WTC11 (cell line): ENCODE results near the gene ALG14. TPM values are rescaled to one million over a fixed set of nuclear protein-coding genes. Genes with fewer than 3 reads are reported as not detected.

Experiments used
- ATAC-seq: fragments of 200-7000 bp; cut with Tn5 transposase; 2 replicates; pipeline ENCODE4 v1.10.0; 2021; ENCODE audit warnings: mild to moderate bottlenecking, moderate library complexity
- CTCF ChIA-PET: fragments of 300-600 bp; sonication (Branson Sonifier 250); formaldehyde crosslinking; loops from one replicate; lab custom pipeline; 2021; ENCODE audit warnings: antibody characterized with exemption; lab: Charles Lee
- POLR2A ChIA-PET: fragments of 350-600 bp; sonication (Branson Sonifier 250); formaldehyde crosslinking; loops from one replicate; lab custom pipeline; 2021; ENCODE audit warnings: antibody characterized with exemption; lab: Charles Lee
- DNase-seq: peaks from one replicate; pipeline ENCODE4 v3.0.0; 2021; ENCODE audit warnings: low spot score
- H3K27ac Mint-ChIP-seq: 2 replicates; pipeline ENCODE4 v1.8.0; 2021; ENCODE audit warnings: mixed read lengths
- H3K27me3 Mint-ChIP-seq: 2 replicates; pipeline ENCODE4 v1.8.0; 2021; ENCODE audit warnings: low read depth, mild to moderate bottlenecking, moderate library complexity, mixed read lengths
- H3K36me3 Mint-ChIP-seq: 2 replicates; pipeline ENCODE4 v1.8.0; 2021; ENCODE audit warnings: mixed read lengths
- H3K4me1 Mint-ChIP-seq: 2 replicates; pipeline ENCODE4 v1.8.0; 2022; ENCODE audit warnings: mixed read lengths
- H3K4me3 Mint-ChIP-seq: 2 replicates; pipeline ENCODE4 v1.8.0; 2021; ENCODE audit warnings: mild to moderate bottlenecking, moderate library complexity, mixed read lengths
- H3K9me3 Mint-ChIP-seq: 2 replicates; pipeline ENCODE4 v1.8.0; 2021; ENCODE audit warnings: mixed read lengths
- CBFB ChIP-seq: sonication (generic); formaldehyde crosslinking; IDR thresholded peaks from 2 replicates; pipeline ENCODE4 v1.8.1; 2022; ENCODE audit warnings: mild to moderate bottlenecking, low read depth, missing genetic modification reagents
- CREM ChIP-seq: sonication (generic); formaldehyde crosslinking; IDR thresholded peaks from 2 replicates; pipeline ENCODE4 v1.8.1; 2022; ENCODE audit warnings: mild to moderate bottlenecking, missing genetic modification reagents, moderate library complexity
- E2F5 ChIP-seq: sonication (generic); formaldehyde crosslinking; IDR thresholded peaks from 2 replicates; pipeline ENCODE4 v1.8.1; 2022; ENCODE audit warnings: mild to moderate bottlenecking, moderate library complexity, missing genetic modification reagents
- EMX1 ChIP-seq: fragments of 250-450 bp; sonication (Bioruptor Pico); IDR thresholded peaks from 2 replicates; pipeline ENCODE4 v1.8.0; 2021; ENCODE audit warnings: mild to moderate bottlenecking
- ESRRA ChIP-seq: sonication (generic); formaldehyde crosslinking; IDR thresholded peaks from 2 replicates; pipeline ENCODE4 v1.8.1; 2022; ENCODE audit warnings: mild to moderate bottlenecking, missing genetic modification reagents, borderline replicate concordance
- KAT7 ChIP-seq: sonication (generic); formaldehyde crosslinking; IDR thresholded peaks from 2 replicates; pipeline ENCODE4 v1.8.1; 2023; ENCODE audit warnings: missing genetic modification reagents, mild to moderate bottlenecking, borderline replicate concordance
- MAX ChIP-seq: sonication (generic); formaldehyde crosslinking; IDR thresholded peaks from 2 replicates; pipeline ENCODE4 v1.8.0; 2022; ENCODE audit warnings: mild to moderate bottlenecking, missing genetic modification reagents
- MXD4 ChIP-seq: fragments of 250-450 bp; sonication (Bioruptor Pico); IDR thresholded peaks from 2 replicates; pipeline ENCODE4 v1.8.0; 2021; ENCODE audit warnings: mild to moderate bottlenecking, moderate library complexity, borderline replicate concordance
- MYBL2 ChIP-seq: sonication (generic); formaldehyde crosslinking; IDR thresholded peaks from 2 replicates; pipeline ENCODE4 v1.8.1; 2023; ENCODE audit warnings: mild to moderate bottlenecking, moderate library complexity, missing genetic modification reagents
- NFYB ChIP-seq: sonication (generic); formaldehyde crosslinking; conservative IDR thresholded peaks from 2 replicates; pipeline ENCODE4 v1.8.0; 2022; ENCODE audit warnings: low read depth, missing genetic modification reagents
- NR2C2 ChIP-seq: sonication (generic); formaldehyde crosslinking; IDR thresholded peaks from 2 replicates; pipeline ENCODE4 v1.8.0; 2022; ENCODE audit warnings: mild to moderate bottlenecking, missing genetic modification reagents
- PRDM15 ChIP-seq: sonication (generic); formaldehyde crosslinking; IDR thresholded peaks from 2 replicates; pipeline ENCODE4 v1.8.0; 2022; ENCODE audit warnings: missing genetic modification reagents
- PREB ChIP-seq: sonication (generic); formaldehyde crosslinking; IDR thresholded peaks from 2 replicates; pipeline ENCODE4 v1.8.1; 2022; ENCODE audit warnings: mild to moderate bottlenecking, missing genetic modification reagents, moderate library complexity, borderline replicate concordance
- PRRX2 ChIP-seq: fragments of 250-450 bp; sonication (Bioruptor Pico); IDR thresholded peaks from 2 replicates; pipeline ENCODE4 v1.8.0; 2021; ENCODE audit warnings: mild to moderate bottlenecking
- SMAD4 ChIP-seq: sonication (generic); formaldehyde crosslinking; IDR thresholded peaks from 2 replicates; pipeline ENCODE4 v1.8.0; 2022; ENCODE audit warnings: mild to moderate bottlenecking, missing genetic modification reagents
- TEAD1 ChIP-seq: sonication (generic); formaldehyde crosslinking; IDR thresholded peaks from 2 replicates; pipeline ENCODE4 v1.8.0; 2022; ENCODE audit warnings: mild to moderate bottlenecking, missing genetic modification reagents
- ZBTB21 ChIP-seq: sonication (generic); formaldehyde crosslinking; IDR thresholded peaks from 2 replicates; pipeline ENCODE4 v1.8.1; 2023; ENCODE audit warnings: mild to moderate bottlenecking, missing genetic modification reagents, borderline replicate concordance
- ZBTB43 ChIP-seq: sonication (generic); formaldehyde crosslinking; IDR thresholded peaks from 2 replicates; pipeline ENCODE4 v1.8.1; 2023; ENCODE audit warnings: mild to moderate bottlenecking, missing genetic modification reagents
- ZNF281 ChIP-seq: sonication (generic); formaldehyde crosslinking; IDR thresholded peaks from 2 replicates; pipeline ENCODE4 v1.8.0; 2023; ENCODE audit warnings: mild to moderate bottlenecking, missing genetic modification reagents
- ZNF425 ChIP-seq: fragments of 250-450 bp; sonication (Bioruptor Pico); conservative IDR thresholded peaks from 2 replicates; pipeline ENCODE4 v1.9.0; 2021; ENCODE audit warnings: mild to moderate bottlenecking
- ZNF512 ChIP-seq: sonication (generic); formaldehyde crosslinking; IDR thresholded peaks from 2 replicates; pipeline ENCODE4 v1.8.1; 2022; ENCODE audit warnings: missing genetic modification reagents, borderline replicate concordance
- total RNA-seq: library from RNA; stranded (reverse); gene quantifications from 3 replicates; pipeline ENCODE4 v1.2.3, GENCODE V29; 2021

ALG14 gene
- total RNA-seq, 1 experiment from 2014 or later, result 2.3 TPM

GRCh38 chr1:94934551-94934950 is 138.2 kb downstream of the ALG14 start:
- H3K4me3 Mint-ChIP-seq, result no peak overlapping the region
- CTCF ChIA-PET, result interaction anchor here (0.9 kb wide), 1 partner anchor 80 kb away, joined by 3 read pairs; no protein-coding TSS in a partner anchor
- H3K36me3 Mint-ChIP-seq, result peaks cover 7% of the 10 kb centered on the region; the same call in 1 of the 2 replicates
- POLR2A ChIA-PET, result no interaction called here
- no peak for ATAC-seq
- peaks cover 49% of the 10 kb centered on the region for H3K4me1 Mint-ChIP-seq
- peak overlapping the region; percentile 13 for H3K27ac Mint-ChIP-seq
- TF ChIP-seq TEAD1 (no peak), NR2C2 (CRISPR knock-in tag) (no peak), ZBTB21 (no peak), MYBL2 (no peak), PRRX2 (CRISPR knock-in tag) (no peak), NFYB (CRISPR knock-in tag) (no peak), ZBTB43 (CRISPR knock-in tag) (no peak), ZNF425 (CRISPR knock-in tag) (no peak), SMAD4 (CRISPR knock-in tag) (no peak), CBFB (CRISPR knock-in tag) (no peak), ZNF512 (no peak), KAT7 (CRISPR knock-in tag) (no peak), E2F5 (CRISPR knock-in tag) (no peak), ESRRA (CRISPR knock-in tag) (no peak), MAX (CRISPR knock-in tag) (no peak), PREB (CRISPR knock-in tag) (no peak)
- no peaks in the 10 kb centered on the region for H3K27me3 Mint-ChIP-seq
- no peak for DNase-seq
- H3K9me3 Mint-ChIP-seq, result no peaks in the 10 kb centered on the region

GRCh38 chr1:94931254-94931841 is 141.4 kb downstream of the ALG14 start:
- no peak overlapping the region for H3K4me3 Mint-ChIP-seq
- TF ChIP-seq MXD4 (CRISPR knock-in tag), result no peak
- no peak for TF ChIP-seq ZNF281 (CRISPR knock-in tag)
- no peak for TF ChIP-seq EMX1
- no peak for TF ChIP-seq PRDM15 (CRISPR knock-in tag)
- no peak for TF ChIP-seq CREM (CRISPR knock-in tag)

More at GRCh38 chr1:94931254-94931841, 141.4 kb downstream of the ALG14 start:
- ChIA-PET POLR2A (no interaction called here), CTCF (no interaction called here)
- H3K27me3 Mint-ChIP-seq, result no peaks in the 10 kb centered on the region
- DNase-seq, result no peak
- no peaks in the 10 kb centered on the region for H3K9me3 Mint-ChIP-seq
- H3K36me3 Mint-ChIP-seq, result peaks cover 7% of the 10 kb centered on the region; the same call in 1 of the 2 replicates
- H3K27ac Mint-ChIP-seq, result no peak overlapping the region
- H3K4me1 Mint-ChIP-seq, result peaks cover 51% of the 10 kb centered on the region
- no peak for ATAC-seq
